Upper lobe of left lung (tissue), 4 donors: ENCODE results near the gene PSMC3.

ENCODE experiments used
- CTCF ChIP-seq, 6 experiments: fragments of 450-650 bp in 4 of 6; fragments of 200-600 bp in 2 of 6; sonication (generic) in 2 of 6; IDR thresholded peaks; one replicate each; pipeline ENCODE4 v1.5.1; 2016 to 2019; ENCODE audit warnings: antibody characterized with exemption in 6 of 6
- POLR2A ChIP-seq, 4 donors: fragments of 450-650 bp; IDR thresholded peaks; one replicate each; pipeline ENCODE4 v1.5.1; 2016 to 2017; ENCODE audit warnings: antibody characterized with exemption in 4 of 4, mild to moderate bottlenecking in 2 of 4
- POLR2AphosphoS5 ChIP-seq, 2 donors: sonication (generic); formaldehyde crosslinking; IDR thresholded peaks; one replicate each; pipeline ENCODE4 v1.5.1; 2017; ENCODE audit warnings: antibody characterized with exemption in 2 of 2

DNA sequence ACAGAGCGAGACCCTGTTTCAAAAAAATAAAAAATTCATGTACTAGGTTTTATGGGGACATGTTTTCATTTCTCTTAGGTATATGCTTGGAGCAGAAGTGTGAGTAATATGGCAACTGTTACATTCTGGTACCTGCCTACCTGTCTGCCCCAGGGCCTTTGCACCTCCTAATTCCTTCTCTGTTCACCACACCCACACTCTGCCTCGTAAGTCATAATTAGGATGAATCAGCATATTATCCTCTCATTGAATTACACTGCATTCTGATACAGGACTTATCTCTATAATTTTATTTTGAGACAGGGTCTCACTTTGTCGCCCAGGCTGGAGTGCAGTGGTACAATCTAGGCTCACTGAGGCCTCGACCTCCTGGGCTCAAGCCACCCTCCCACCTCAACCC, 25.8 kb upstream of the PSMC3 start:
- no peak for TF ChIP-seq CTCF (IDR thresholded peaks at IDR 0.05)
- TF ChIP-seq POLR2A (IDR thresholded peaks at IDR 0.05), result no peak
- TF ChIP-seq POLR2AphosphoS5 (IDR thresholded peaks at IDR 0.05), result no peak
